Hepatocyte (in vitro differentiated cells): ENCODE results near the gene CNR1. TPM values are rescaled to one million over a fixed set of nuclear protein-coding genes. Genes with fewer than 3 reads are reported as not detected.

Experiments
- DNase-seq: peaks from one replicate; pipeline ENCODE4 v3.0.0-alpha.2; 2016; ENCODE audit warnings: low spot score
- H2AFZ ChIP-seq: fragments of 200-600 bp; sonication (generic); 2 replicates; pipeline ENCODE4 v1.6.0; 2016; ENCODE audit warnings: antibody characterized with exemption, mild to moderate bottlenecking
- H3K27ac ChIP-seq: fragments of 200-600 bp; sonication (generic); 2 replicates; pipeline ENCODE4 v1.5.1; 2016; ENCODE audit warnings: mild to moderate bottlenecking
- H3K27me3 ChIP-seq: fragments of 200-600 bp; sonication (generic); 2 replicates; pipeline ENCODE4 v1.6.1; 2016
- H3K36me3 ChIP-seq: fragments of 200-600 bp; sonication (generic); replicated peaks from 2 replicates; pipeline ENCODE4 v1.5.1; 2016; ENCODE audit warnings: low read depth; ENCODE audit not compliant: insufficient read depth
- H3K4me1 ChIP-seq: fragments of 200-600 bp; sonication (generic); 2 replicates; pipeline ENCODE4 v1.5.1; 2016; ENCODE audit warnings: mild to moderate bottlenecking, moderate library complexity; ENCODE audit not compliant: insufficient read depth
- H3K4me2 ChIP-seq: fragments of 200-600 bp; sonication (generic); 2 replicates; pipeline ENCODE4 v1.6.0; 2016
- H3K4me3 ChIP-seq: fragments of 200-600 bp; sonication (generic); 2 replicates; pipeline ENCODE4 v1.5.1; 2016; ENCODE audit warnings: mild to moderate bottlenecking
- H3K79me2 ChIP-seq: fragments of 200-600 bp; sonication (generic); 2 replicates; pipeline ENCODE4 v1.6.0; 2017; ENCODE audit warnings: mild to moderate bottlenecking
- H3K9me2 ChIP-seq: fragments of 200-600 bp; sonication (generic); replicated peaks from 2 replicates; pipeline ENCODE4 v1.6.0; 2017; ENCODE audit warnings: mild to moderate bottlenecking; ENCODE audit not compliant: insufficient read depth
- H3K9me3 ChIP-seq: fragments of 200-600 bp; sonication (generic); 2 replicates; pipeline ENCODE4 v1.5.1; 2016; ENCODE audit warnings: low read depth, mild to moderate bottlenecking
- H4K20me1 ChIP-seq: fragments of 200-600 bp; sonication (generic); 2 replicates; pipeline ENCODE4 v1.6.0; 2016; ENCODE audit warnings: mild to moderate bottlenecking; ENCODE audit not compliant: insufficient read depth, poor library complexity, severe bottlenecking
- EZH2 ChIP-seq: fragments of 200-600 bp; sonication (generic); IDR thresholded peaks from 2 replicates; pipeline ENCODE4 v1.6.1; 2016; ENCODE audit warnings: antibody characterized with exemption, mild to moderate bottlenecking, borderline replicate concordance
- EZH2phosphoT487 ChIP-seq: fragments of 200-600 bp; sonication (generic); IDR thresholded peaks from one replicate; pipeline ENCODE4 v1.6.1; 2018; ENCODE audit warnings: antibody characterized with exemption, mild to moderate bottlenecking, low read depth, moderate library complexity; ENCODE audit not compliant: unreplicated experiment, severe bottlenecking
- WGBS: methylation state at CpG from one replicate; pipeline ENCODE4 v1.1.6; 2016; ENCODE audit warnings: low lambda C conversion rate; ENCODE audit errors: missing lambda C conversion rate; 5-methylcytosine and 5-hydroxymethylcytosine counted together
- polyA plus RNA-seq: library from polyadenylated mRNA; unstranded; fragments of >200 nt; fragmentation: Nextera tagmentation; extraction: Ambion mirVana; gene quantifications from 2 replicates; pipeline ENCODE4 v1.2.1, GENCODE V29; 2016
- total RNA-seq: library from RNA; depleted of rRNA; stranded (reverse); fragments of >200 nt; gene quantifications from 2 replicates; pipeline ENCODE4 v1.2.3, GENCODE V29; 2014
- TF ChIP-seq, protein P1 (sequence below): fragments of 200-600 bp; sonication (generic); IDR thresholded peaks from 2 replicates; pipeline ENCODE4 v1.5.1; 2016; ENCODE audit warnings: antibody characterized with exemption, mild to moderate bottlenecking; ENCODE audit not compliant: poor library complexity

CNR1 gene
- total and polyA plus RNA-seq, 2 experiments from 2014 or later: 1.1 to 5.2 TPM

- H3K4me2 ChIP-seq: no peak overlapping the region
- peaks cover 4% of the 10 kb centered on the region for H3K27me3 ChIP-seq
- WGBS: 45% methylated on average over 2 of the region's 2 CpGs
- H3K4me1 ChIP-seq: no peaks in the 10 kb centered on the region
- no peak overlapping the region for H2AFZ ChIP-seq
- no peaks in the 10 kb centered on the region for H4K20me1 ChIP-seq
- H3K9me3 ChIP-seq: no peaks in the 10 kb centered on the region
- TF ChIP-seq EZH2phosphoT487: no peak
- TF ChIP-seq, protein P1, sequence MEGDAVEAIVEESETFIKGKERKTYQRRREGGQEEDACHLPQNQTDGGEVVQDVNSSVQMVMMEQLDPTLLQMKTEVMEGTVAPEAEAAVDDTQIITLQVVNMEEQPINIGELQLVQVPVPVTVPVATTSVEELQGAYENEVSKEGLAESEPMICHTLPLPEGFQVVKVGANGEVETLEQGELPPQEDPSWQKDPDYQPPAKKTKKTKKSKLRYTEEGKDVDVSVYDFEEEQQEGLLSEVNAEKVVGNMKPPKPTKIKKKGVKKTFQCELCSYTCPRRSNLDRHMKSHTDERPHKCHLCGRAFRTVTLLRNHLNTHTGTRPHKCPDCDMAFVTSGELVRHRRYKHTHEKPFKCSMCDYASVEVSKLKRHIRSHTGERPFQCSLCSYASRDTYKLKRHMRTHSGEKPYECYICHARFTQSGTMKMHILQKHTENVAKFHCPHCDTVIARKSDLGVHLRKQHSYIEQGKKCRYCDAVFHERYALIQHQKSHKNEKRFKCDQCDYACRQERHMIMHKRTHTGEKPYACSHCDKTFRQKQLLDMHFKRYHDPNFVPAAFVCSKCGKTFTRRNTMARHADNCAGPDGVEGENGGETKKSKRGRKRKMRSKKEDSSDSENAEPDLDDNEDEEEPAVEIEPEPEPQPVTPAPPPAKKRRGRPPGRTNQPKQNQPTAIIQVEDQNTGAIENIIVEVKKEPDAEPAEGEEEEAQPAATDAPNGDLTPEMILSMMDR: no peak
- no peaks in the 10 kb centered on the region for H3K36me3 ChIP-seq
- H3K4me3 ChIP-seq: no peak overlapping the region
- no peaks in the 10 kb centered on the region for H3K9me2 ChIP-seq
- no peak for DNase-seq
- no peak overlapping the region for H3K27ac ChIP-seq
- H3K79me2 ChIP-seq: no peaks in the 10 kb centered on the region
Measured at GRCh38 chr6:88114838-88115237, 51.3 kb downstream of the CNR1 start.

GRCh38 chr6:88111991-88112390 lies 54.2 kb downstream of the CNR1 start:
- Histone ChIP-seq H3K9me2 (no peaks in the 10 kb centered on the region), H3K27ac (no peak overlapping the region), H3K9me3 (no peaks in the 10 kb centered on the region), H3K36me3 (no peaks in the 10 kb centered on the region), H3K4me1 (no peaks in the 10 kb centered on the region), H2AFZ (no peak overlapping the region), H3K27me3 (peaks cover 4% of the 10 kb centered on the region), H3K4me2 (no peak overlapping the region), H4K20me1 (no peaks in the 10 kb centered on the region), H3K4me3 (no peak overlapping the region), H3K79me2 (no peaks in the 10 kb centered on the region)
- WGBS: 88% methylated on average over 5 of the region's 5 CpGs
- no peak for TF ChIP-seq EZH2phosphoT487
- TF ChIP-seq, protein P1: no peak
- no peak for TF ChIP-seq EZH2
- no peak for DNase-seq

GRCh38 chr6:88107241-88107640 lies 58.9 kb downstream of the CNR1 start:
- no peaks in the 10 kb centered on the region for H4K20me1 ChIP-seq
- H3K9me3 ChIP-seq: no peaks in the 10 kb centered on the region
- peaks cover 4% of the 10 kb centered on the region for H3K27me3 ChIP-seq
- H3K4me3 ChIP-seq: no peak overlapping the region
- H3K9me2 ChIP-seq: no peaks in the 10 kb centered on the region
- no peaks in the 10 kb centered on the region for H3K79me2 ChIP-seq
- H2AFZ ChIP-seq: no peak overlapping the region
- H3K4me1 ChIP-seq: no peaks in the 10 kb centered on the region
- no peak overlapping the region for H3K4me2 ChIP-seq
- no peak for DNase-seq
- no peaks in the 10 kb centered on the region for H3K36me3 ChIP-seq
- H3K27ac ChIP-seq: no peak overlapping the region
- TF ChIP-seq EZH2phosphoT487 (no peak), EZH2 (no peak)
- TF ChIP-seq, protein P1: no peak

- H3K4me1 ChIP-seq: no peaks in the 10 kb centered on the region
- no peaks in the 10 kb centered on the region for H3K79me2 ChIP-seq
- no peaks in the 10 kb centered on the region for H3K27me3 ChIP-seq
- 84% methylated on average over 7 of the region's 7 CpGs for WGBS
- no peaks in the 10 kb centered on the region for H4K20me1 ChIP-seq
- no peak overlapping the region for H3K27ac ChIP-seq
- no peak overlapping the region for H2AFZ ChIP-seq
- H3K4me3 ChIP-seq: no peak overlapping the region
- no peaks in the 10 kb centered on the region for H3K36me3 ChIP-seq
- no peak for DNase-seq
- TF ChIP-seq EZH2phosphoT487 (no peak), EZH2 (no peak)
- TF ChIP-seq, protein P1: no peak
- H3K4me2 ChIP-seq: no peak overlapping the region
- H3K9me3 ChIP-seq: no peaks in the 10 kb centered on the region
- H3K9me2 ChIP-seq: no peaks in the 10 kb centered on the region
Measured at GRCh38 chr6:88105741-88106340, 60.3 kb downstream of the CNR1 start.
